Mesodermal cell (in vitro differentiated cells): Measurements from ENCODE around the gene ABCF3.

ENCODE experiments used
- H3K27ac ChIP-seq: 2 replicates; pipeline ENCODE4 v1.7.0; 2013; ENCODE audit warnings: mild to moderate bottlenecking, low read depth, low read length, moderate library complexity; ENCODE audit not compliant: severe bottlenecking
- H3K36me3 ChIP-seq: 2 replicates; pipeline ENCODE4 v1.7.1; 2013; ENCODE audit warnings: mild to moderate bottlenecking, low read length, moderate library complexity; ENCODE audit not compliant: control insufficient read depth, insufficient read depth
- H3K4me1 ChIP-seq: one replicate; pipeline ENCODE4 v1.7.1; 2013; ENCODE audit warnings: mild to moderate bottlenecking, low read length; ENCODE audit not compliant: insufficient read depth, control insufficient read depth, poor library complexity, severe bottlenecking
- H3K4me3 ChIP-seq: 2 replicates; pipeline ENCODE4 v1.7.0; 2013; ENCODE audit warnings: low read length, control low read depth, mild to moderate bottlenecking; ENCODE audit not compliant: insufficient read depth, poor library complexity, severe bottlenecking; ENCODE audit errors: extremely low read depth
- H3K9me3 ChIP-seq: 2 replicates; pipeline ENCODE4 v1.7.1; 2013; ENCODE audit warnings: mild to moderate bottlenecking, low read length, moderate library complexity; ENCODE audit not compliant: control insufficient read depth
- WGBS, 2 experiments: methylation state at CpG; one replicate each; pipeline ENCODE4 v1.1.5; 2013; ENCODE audit warnings: missing lambda C conversion rate in 2 of 2; ENCODE audit not compliant: insufficient coverage in 2 of 2; 5-methylcytosine and 5-hydroxymethylcytosine counted together

Gene ABCF3

GRCh38 chr3:184176377-184177330, 9.3 kb upstream of the ABCF3 start:
- no peaks in the 10 kb centered on the region for H3K9me3 ChIP-seq
- peak overlapping the region; percentile 96 for H3K4me3 ChIP-seq
- H3K4me1 ChIP-seq: peaks cover 49% of the 10 kb centered on the region
- peak overlapping the region; percentile 96 for H3K27ac ChIP-seq
- WGBS, 2 experiments: 9 to 10% methylated on average over 8 to 9 of the region's 19 CpGs
- H3K36me3 ChIP-seq: peaks cover 72% of the 10 kb centered on the region

GRCh38 chr3:184177331-184177731, 8.7 kb upstream of the ABCF3 start:
- peak overlapping the region; percentile 96 for H3K27ac ChIP-seq
- peaks cover 72% of the 10 kb centered on the region for H3K36me3 ChIP-seq
- peak overlapping the region; percentile 96 for H3K4me3 ChIP-seq
- H3K4me1 ChIP-seq: peaks cover 45% of the 10 kb centered on the region
- WGBS, 2 experiments: 25 to 29% methylated on average over 2 of the region's 4 CpGs
- no peaks in the 10 kb centered on the region for H3K9me3 ChIP-seq

- WGBS, 2 experiments: 90 to 95% methylated on average over 10 to 14 of the region's 14 CpGs
Measured at GRCh38 chr3:184177767-184178306, 8.2 kb upstream of the ABCF3 start.

GRCh38 chr3:184178521-184179138, 7.4 kb upstream of the ABCF3 start:
- H3K9me3 ChIP-seq: no peaks in the 10 kb centered on the region
- no peak overlapping the region for H3K27ac ChIP-seq
- H3K4me3 ChIP-seq: no peak overlapping the region
- WGBS, 2 experiments: 95 to 98% methylated on average over 13 of the region's 13 CpGs
- peaks cover 75% of the 10 kb centered on the region for H3K36me3 ChIP-seq
- peaks cover 40% of the 10 kb centered on the region for H3K4me1 ChIP-seq

More at GRCh38 chr3:184177767-184178306, 8.2 kb upstream of the ABCF3 start:
- H3K27ac ChIP-seq: peak overlapping the region; percentile 96
- peak overlapping the region; percentile 96 for H3K4me3 ChIP-seq
- H3K9me3 ChIP-seq: no peaks in the 10 kb centered on the region
- H3K4me1 ChIP-seq: peaks cover 43% of the 10 kb centered on the region
- H3K36me3 ChIP-seq: peaks cover 73% of the 10 kb centered on the region

GRCh38 chr3:184180165-184180564, 5.8 kb upstream of the ABCF3 start:
- 94 to 100% methylated on average over 4 to 5 of the region's 6 CpGs for WGBS, 2 experiments
- peaks cover 50% of the 10 kb centered on the region for H3K4me1 ChIP-seq
- no peaks in the 10 kb centered on the region for H3K9me3 ChIP-seq
- peaks cover 84% of the 10 kb centered on the region for H3K36me3 ChIP-seq
- H3K4me3 ChIP-seq: no peak overlapping the region
- peak overlapping the region; percentile 16 for H3K27ac ChIP-seq

- Histone ChIP-seq H3K27ac (no peak overlapping the region), H3K36me3 (peaks cover 81% of the 10 kb centered on the region), H3K4me3 (no peak overlapping the region), H3K9me3 (no peaks in the 10 kb centered on the region), H3K4me1 (peaks cover 54% of the 10 kb centered on the region)
- WGBS, 2 experiments: 98% methylated on average over 5 to 8 of the region's 9 CpGs
Measured at GRCh38 chr3:184181596-184181995, 4.4 kb upstream of the ABCF3 start.

- H3K9me3 ChIP-seq: no peaks in the 10 kb centered on the region
- no peak overlapping the region for H3K4me3 ChIP-seq
- no peak overlapping the region for H3K27ac ChIP-seq
- peaks cover 46% of the 10 kb centered on the region for H3K4me1 ChIP-seq
- 80 to 95% methylated on average over 2 to 3 of the region's 5 CpGs for WGBS, 2 experiments
- H3K36me3 ChIP-seq: peaks cover 79% of the 10 kb centered on the region
Measured at GRCh38 chr3:184183679-184184078, 2.3 kb upstream of the ABCF3 start.

- Histone ChIP-seq H3K4me3 (peak overlapping the region; percentile 86), H3K27ac (peak overlapping the region; percentile 98)
Measured at GRCh38 chr3:184184546-184185230, 1.3 kb upstream of the ABCF3 start.

GRCh38 chr3:184185461-184186183, 377 bp upstream of the ABCF3 start:
- 1 to 2% methylated on average over 44 to 53 of the region's 55 CpGs for WGBS, 2 experiments
- Histone ChIP-seq H3K9me3 (no peaks in the 10 kb centered on the region), H3K27ac (peak overlapping the region; percentile 98), H3K4me3 (peak overlapping the region; percentile 86), H3K4me1 (peaks cover 27% of the 10 kb centered on the region), H3K36me3 (peaks cover 79% of the 10 kb centered on the region)

More at GRCh38 chr3:184184546-184185230, 1.3 kb upstream of the ABCF3 start:
- Histone ChIP-seq H3K4me1 (peaks cover 36% of the 10 kb centered on the region), H3K36me3 (peaks cover 79% of the 10 kb centered on the region), H3K9me3 (no peaks in the 10 kb centered on the region)
- 91 to 93% methylated on average over 9 to 15 of the region's 18 CpGs for WGBS, 2 experiments

GRCh38 chr3:184186902-184187207, 856 bp downstream of the ABCF3 start:
- Histone ChIP-seq H3K4me1 (peaks cover 24% of the 10 kb centered on the region), H3K4me3 (peak overlapping the region; percentile 86), H3K27ac (peak overlapping the region; percentile 67), H3K36me3 (peaks cover 79% of the 10 kb centered on the region), H3K9me3 (no peaks in the 10 kb centered on the region)
- 8 to 40% methylated on average over 1 to 2 of the region's 3 CpGs for WGBS, 2 experiments
